Fibroblast of lung (primary cell): Measurements from ENCODE around the gene ATP10B. TPM values are rescaled to one million over a fixed set of nuclear protein-coding genes. Genes with fewer than 3 reads are reported as not detected.

Source experiments
- DNase-seq, 2 donors: peaks; one replicate each; pipeline versions ENCODE4 v3.0.0 to v3.0.0-alpha.2; 2010; ENCODE audit warnings: low read depth in 2 of 2
- H2AFZ ChIP-seq: 2 replicates; pipeline ENCODE4 v1.5.1; 2012; ENCODE audit warnings: low read length, control low read depth, inconsistent platforms
- H3K27ac ChIP-seq: 2 replicates; pipeline ENCODE4 v1.5.1; 2011; ENCODE audit warnings: low read length, control low read depth; ENCODE audit not compliant: insufficient read depth
- H3K27me3 ChIP-seq: 2 replicates; pipeline ENCODE4 v1.5.1; 2011; ENCODE audit warnings: mild to moderate bottlenecking, low read length; ENCODE audit not compliant: control insufficient read depth, insufficient read depth
- H3K36me3 ChIP-seq: 2 replicates; pipeline ENCODE4 v1.5.1; 2011; ENCODE audit warnings: low read length; ENCODE audit not compliant: control insufficient read depth, insufficient read depth
- H3K4me1 ChIP-seq: 2 replicates; pipeline ENCODE4 v1.5.1; 2011; ENCODE audit warnings: low read length; ENCODE audit not compliant: control insufficient read depth, insufficient read depth; ENCODE audit errors: extremely low read depth
- H3K4me2 ChIP-seq: 2 replicates; pipeline ENCODE4 v1.5.1; 2011; ENCODE audit warnings: low read length, control low read depth; ENCODE audit not compliant: insufficient read depth; ENCODE audit errors: extremely low read depth
- H3K4me3 ChIP-seq, 4 experiments: fragments of 200-600 bp in 1 of 4; sonication (generic) in 1 of 4; replicated peaks in 1 of 4; 2 replicates each; pipeline ENCODE4 v1.5.1; 2011 to 2016; ENCODE audit warnings: low read length in 4 of 4, low read depth in 3 of 4, mild to moderate bottlenecking in 3 of 4, control low read depth in 2 of 4, inconsistent platforms in 1 of 4, mixed read lengths in 1 of 4; ENCODE audit not compliant: insufficient read depth in 1 of 4; ENCODE audit errors: control extremely low read depth in 1 of 4
- H3K79me2 ChIP-seq: 2 replicates; pipeline ENCODE4 v1.5.1; 2012; ENCODE audit warnings: mild to moderate bottlenecking, low read length, inconsistent platforms; ENCODE audit not compliant: control insufficient read depth, insufficient read depth
- H3K9ac ChIP-seq: 2 replicates; pipeline ENCODE4 v1.5.1; 2011; ENCODE audit warnings: mild to moderate bottlenecking, low read length, control low read depth; ENCODE audit not compliant: insufficient read depth
- H3K9me3 ChIP-seq: 2 replicates; pipeline ENCODE4 v1.5.1; 2012; ENCODE audit warnings: low read depth, low read length; ENCODE audit not compliant: control insufficient read depth, insufficient read depth
- H4K20me1 ChIP-seq: 2 replicates; pipeline ENCODE4 v1.5.1; 2011; ENCODE audit warnings: low read length; ENCODE audit not compliant: control insufficient read depth, insufficient read depth; ENCODE audit errors: extremely low read depth
- EZH2 ChIP-seq: IDR thresholded peaks from 2 replicates; pipeline ENCODE4 v1.5.1; 2012; ENCODE audit warnings: low read length, control low read depth, mild to moderate bottlenecking; ENCODE audit errors: missing control alignments
- polyA plus RNA-seq, 2 donors: library from polyadenylated mRNA; depleted of rRNA in 1 of 2; stranded (reverse) in 1 of 2; unstranded in 1 of 2; fragments of >200 nt; gene quantifications; 2 replicates each; pipeline ENCODE4 v1.2.1, GENCODE V29; 2011 to 2012; ENCODE audit warnings: missing spikeins in 1 of 2
- total RNA-seq: library from RNA; depleted of rRNA; stranded (reverse); fragments of >200 nt; gene quantifications from 2 replicates; pipeline ENCODE4 v1.2.1, GENCODE V29; 2014
- TF ChIP-seq, protein P1 (sequence below), 2 donors: IDR thresholded peaks in 1 of 2; conservative IDR thresholded peaks in 1 of 2; 1 replicate in 1 of 2; 2 replicates in 1 of 2; pipeline ENCODE4 v1.5.1; 2011 to 2012; ENCODE audit warnings: low read length in 2 of 2, control low read depth in 1 of 2, inconsistent platforms in 1 of 2, low read depth in 1 of 2, mild to moderate bottlenecking in 1 of 2

ATP10B gene
- total and polyA plus RNA-seq, 2 donors (not counting 1 experiment from before 2014, with no cell fraction given) = not detected

DNA sequence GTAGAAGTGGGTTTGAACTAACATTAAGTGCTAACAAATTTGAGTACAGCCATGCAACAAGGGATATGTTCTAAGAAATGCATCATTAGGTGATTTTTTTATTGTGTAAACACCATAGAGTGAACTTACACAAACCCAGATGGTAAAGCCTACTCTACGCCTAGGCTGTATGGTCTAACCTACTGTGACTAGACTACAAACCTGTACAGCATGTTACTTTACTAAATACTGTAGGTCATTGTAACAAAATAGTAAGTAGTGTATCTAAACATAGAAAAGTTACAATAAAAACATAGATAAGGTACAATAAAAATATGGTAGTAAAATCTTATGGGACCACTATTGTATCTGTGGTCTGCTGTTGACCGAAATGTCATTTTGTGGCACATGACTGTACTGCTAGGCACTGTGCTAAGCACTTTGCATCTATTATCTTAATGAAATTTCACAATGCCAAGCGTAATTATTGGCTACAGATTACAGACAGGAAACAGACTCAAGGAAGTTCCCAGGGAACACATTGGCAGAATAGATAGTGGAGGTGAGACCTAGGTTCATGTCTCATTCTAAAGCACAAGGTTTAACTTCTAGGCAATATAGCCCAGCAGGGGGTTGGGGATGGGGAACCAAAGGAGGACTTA, 62.7 kb downstream of the ATP10B start:
- H3K4me2 ChIP-seq = no peak overlapping the region
- no peak for TF ChIP-seq EZH2
- TF ChIP-seq, protein P1, sequence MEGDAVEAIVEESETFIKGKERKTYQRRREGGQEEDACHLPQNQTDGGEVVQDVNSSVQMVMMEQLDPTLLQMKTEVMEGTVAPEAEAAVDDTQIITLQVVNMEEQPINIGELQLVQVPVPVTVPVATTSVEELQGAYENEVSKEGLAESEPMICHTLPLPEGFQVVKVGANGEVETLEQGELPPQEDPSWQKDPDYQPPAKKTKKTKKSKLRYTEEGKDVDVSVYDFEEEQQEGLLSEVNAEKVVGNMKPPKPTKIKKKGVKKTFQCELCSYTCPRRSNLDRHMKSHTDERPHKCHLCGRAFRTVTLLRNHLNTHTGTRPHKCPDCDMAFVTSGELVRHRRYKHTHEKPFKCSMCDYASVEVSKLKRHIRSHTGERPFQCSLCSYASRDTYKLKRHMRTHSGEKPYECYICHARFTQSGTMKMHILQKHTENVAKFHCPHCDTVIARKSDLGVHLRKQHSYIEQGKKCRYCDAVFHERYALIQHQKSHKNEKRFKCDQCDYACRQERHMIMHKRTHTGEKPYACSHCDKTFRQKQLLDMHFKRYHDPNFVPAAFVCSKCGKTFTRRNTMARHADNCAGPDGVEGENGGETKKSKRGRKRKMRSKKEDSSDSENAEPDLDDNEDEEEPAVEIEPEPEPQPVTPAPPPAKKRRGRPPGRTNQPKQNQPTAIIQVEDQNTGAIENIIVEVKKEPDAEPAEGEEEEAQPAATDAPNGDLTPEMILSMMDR (conservative IDR thresholded peaks at IDR 0.05 in 1 of 2, IDR thresholded peaks at IDR 0.05 in 1 of 2; ENCODE audit: low read depth in 1 of 2, low read length in 2 of 2) = no peak
- no peak overlapping the region for H3K9ac ChIP-seq

DNA sequence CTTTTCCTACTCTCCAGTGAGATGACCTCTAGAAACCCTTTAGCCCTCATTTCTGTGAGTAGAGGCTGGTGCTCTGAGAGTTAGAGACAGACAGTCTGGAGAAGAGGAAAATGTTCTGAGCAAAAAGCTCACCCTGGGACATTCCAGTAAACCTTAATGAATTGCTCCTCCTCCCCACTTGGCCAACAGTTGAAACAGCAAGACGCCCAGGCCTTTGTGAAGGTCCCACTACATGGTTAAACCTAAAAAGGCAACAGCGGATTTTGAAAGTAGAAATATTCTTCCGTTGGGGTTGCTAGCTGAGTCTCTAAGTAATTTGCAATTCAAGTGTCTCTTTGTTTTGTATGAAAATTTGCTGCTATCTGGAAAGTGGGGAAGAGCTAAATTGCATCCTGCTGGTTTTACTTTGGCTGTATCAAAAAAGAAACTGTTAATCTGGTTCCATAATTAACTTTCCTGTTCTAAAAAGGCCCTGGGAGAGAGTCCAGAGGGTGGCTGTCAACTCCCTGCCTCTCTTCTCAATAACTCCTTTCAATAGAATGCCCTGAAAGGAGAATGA, 63.8 kb downstream of the ATP10B start:
- H3K27me3 ChIP-seq = no peaks in the 10 kb centered on the region
- H3K4me2 ChIP-seq = no peak overlapping the region
- no peak for DNase-seq
- no peaks in the 10 kb centered on the region for H4K20me1 ChIP-seq
- TF ChIP-seq EZH2 = no peak
- TF ChIP-seq, protein P1 (conservative IDR thresholded peaks at IDR 0.05 in 1 of 2, IDR thresholded peaks at IDR 0.05 in 1 of 2; ENCODE audit: low read depth in 1 of 2, low read length in 2 of 2) = no peak
- H3K9ac ChIP-seq = no peak overlapping the region
- H3K36me3 ChIP-seq = no peaks in the 10 kb centered on the region
- no peak overlapping the region for H3K27ac ChIP-seq
- H3K4me1 ChIP-seq = no peaks in the 10 kb centered on the region
- no peaks in the 10 kb centered on the region for H3K79me2 ChIP-seq
- no peak overlapping the region for H3K4me3 ChIP-seq
- H2AFZ ChIP-seq = no peak overlapping the region
- no peaks in the 10 kb centered on the region for H3K9me3 ChIP-seq

More for the DNA sequence above, 62.7 kb downstream of the ATP10B start:
- Histone ChIP-seq H3K27ac (no peak overlapping the region), H3K36me3 (no peaks in the 10 kb centered on the region), H2AFZ (no peak overlapping the region), H3K27me3 (no peaks in the 10 kb centered on the region), H3K4me3 (no peak overlapping the region), H4K20me1 (no peaks in the 10 kb centered on the region), H3K9me3 (no peaks in the 10 kb centered on the region), H3K4me1 (no peaks in the 10 kb centered on the region), H3K79me2 (no peaks in the 10 kb centered on the region)
- no peak for DNase-seq

DNA sequence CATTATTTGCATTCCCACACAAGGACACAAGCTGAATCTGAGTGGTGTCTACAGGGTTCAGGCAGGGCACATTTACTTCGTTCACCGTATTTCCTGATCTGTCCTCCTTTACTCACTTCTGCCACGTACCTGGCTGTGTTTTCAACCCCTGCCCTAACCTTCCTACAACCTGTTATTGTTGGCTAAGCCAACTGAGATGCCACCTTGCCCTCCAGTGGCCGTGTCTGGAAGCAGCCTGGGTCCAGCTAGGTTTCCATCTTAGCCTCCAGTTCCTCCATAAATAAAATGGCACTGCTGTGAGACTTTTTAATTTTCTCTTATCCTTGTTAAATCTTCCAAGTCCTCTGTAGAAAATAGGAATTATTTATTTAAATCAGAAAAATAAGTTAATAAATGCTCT, 64.8 kb downstream of the ATP10B start:
- no peaks in the 10 kb centered on the region for H3K27me3 ChIP-seq
- H3K9ac ChIP-seq = no peak overlapping the region
- H3K36me3 ChIP-seq = no peaks in the 10 kb centered on the region
- H3K4me1 ChIP-seq = no peaks in the 10 kb centered on the region
- H3K9me3 ChIP-seq = no peaks in the 10 kb centered on the region
- H3K79me2 ChIP-seq = no peaks in the 10 kb centered on the region
- no peak overlapping the region for H3K27ac ChIP-seq
- H2AFZ ChIP-seq = no peak overlapping the region
- H3K4me3 ChIP-seq = no peak overlapping the region
- DNase-seq = no peak
- TF ChIP-seq, protein P1 (conservative IDR thresholded peaks at IDR 0.05 in 1 of 2, IDR thresholded peaks at IDR 0.05 in 1 of 2; ENCODE audit: low read depth in 1 of 2, low read length in 2 of 2) = no peak
- TF ChIP-seq EZH2 = no peak
- no peak overlapping the region for H3K4me2 ChIP-seq
- H4K20me1 ChIP-seq = no peaks in the 10 kb centered on the region
